B cell (primary cell): ENCODE measurements around the gene EHD2. TPM values are rescaled to one million over a fixed set of nuclear protein-coding genes. Genes with fewer than 3 reads are reported as not detected.

Source experiments
- ATAC-seq: fragments of 200-7000 bp; cut with Tn5 transposase; one replicate; pipeline ENCODE4 v1.10.0; 2021; ENCODE audit warnings: low read depth, mild to moderate bottlenecking, moderate number of reproducible peaks, moderate library complexity
- CTCF ChIA-PET: fragments of 350-600 bp; sonication (Branson Sonifier 250); formaldehyde crosslinking; loops from one replicate; lab custom pipeline; 2021; ENCODE audit warnings: antibody characterized with exemption, inconsistent platforms; lab: Charles Lee
- POLR2A ChIA-PET: fragments of 350-600 bp; sonication (Branson Sonifier 250); formaldehyde crosslinking; loops from one replicate; lab custom pipeline; 2021; ENCODE audit warnings: antibody characterized with exemption; lab: Charles Lee
- DNase-seq: peaks from one replicate; pipeline ENCODE4 v3.0.0; 2013
- H2AFZ ChIP-seq: 2 replicates; pipeline ENCODE4 v1.6.1; 2012; ENCODE audit warnings: mild to moderate bottlenecking, low read depth, low read length; ENCODE audit not compliant: insufficient read depth, poor library complexity, severe bottlenecking
- H3K27ac ChIP-seq, 2 donors: 1 replicate in 1 of 2; 2 replicates in 1 of 2; pipeline ENCODE4 v1.5.1; 2012 to 2013; ENCODE audit warnings: low read length in 2 of 2, mild to moderate bottlenecking in 2 of 2, moderate library complexity in 1 of 2
- H3K27me3 ChIP-seq, 4 experiments: fragments of 200-600 bp in 1 of 4; sonication (generic) in 1 of 4; replicated peaks in 1 of 4; 1 replicate in 2 of 4; 2 replicates in 2 of 4; pipeline versions ENCODE4 v1.6.1 to v1.7.0; 2013 to 2016; ENCODE audit warnings: low read length in 3 of 4, mild to moderate bottlenecking in 2 of 4, mixed read lengths in 1 of 4, moderate library complexity in 1 of 4; ENCODE audit not compliant: insufficient read depth in 4 of 4, control insufficient read depth in 3 of 4; ENCODE audit errors: control extremely low read depth in 1 of 4
- H3K36me3 ChIP-seq, 2 experiments: replicated peaks in 1 of 2; 1 replicate in 1 of 2; 2 replicates in 1 of 2; pipeline versions ENCODE4 v1.6.1 to v1.7.1; 2013; ENCODE audit warnings: low read length in 1 of 2; ENCODE audit not compliant: insufficient read depth in 2 of 2, control insufficient read depth in 1 of 2; ENCODE audit errors: control extremely low read depth in 1 of 2, extremely low read depth in 1 of 2
- H3K4me1 ChIP-seq, 2 donors: fragments of 200-600 bp in 1 of 2; sonication (generic) in 1 of 2; 1 replicate in 1 of 2; 2 replicates in 1 of 2; pipeline versions ENCODE4 v1.5.1 to v1.6.1; 2013 to 2017; ENCODE audit warnings: low read length in 2 of 2; ENCODE audit not compliant: control insufficient read depth in 2 of 2, insufficient read depth in 2 of 2
- H3K4me2 ChIP-seq: replicated peaks from 2 replicates; pipeline ENCODE3; 2012; ENCODE audit warnings: mild to moderate bottlenecking, low read depth, low read length; ENCODE audit not compliant: poor library complexity, severe bottlenecking
- H3K4me3 ChIP-seq, 5 experiments: fragments of 200-600 bp in 1 of 5; sonication (generic) in 1 of 5; 1 replicate in 3 of 5; 2 replicates in 2 of 5; pipeline versions ENCODE4 v1.5.1 to v1.7.0; 2011 to 2016; ENCODE audit warnings: low read length in 4 of 5, mild to moderate bottlenecking in 4 of 5, low read depth in 2 of 5, control low read depth in 1 of 5, moderate library complexity in 1 of 5; ENCODE audit not compliant: insufficient read depth in 1 of 5; ENCODE audit errors: control extremely low read depth in 1 of 5, extremely low read depth in 1 of 5
- H3K79me2 ChIP-seq: fragments of 200-600 bp; sonication (generic); one replicate; pipeline ENCODE4 v1.6.0; 2016; ENCODE audit warnings: low read length; ENCODE audit not compliant: control insufficient read depth, insufficient read depth
- H3K9ac ChIP-seq: fragments of 200-600 bp; sonication (generic); 2 replicates; pipeline ENCODE4 v1.6.1; 2017; ENCODE audit warnings: mild to moderate bottlenecking, low read length, moderate library complexity
- H3K9me3 ChIP-seq, 3 donors: one replicate each; pipeline versions ENCODE4 v1.6.1 to v1.7.1; 2013; ENCODE audit warnings: low read length in 2 of 3; ENCODE audit not compliant: control insufficient read depth in 2 of 3, insufficient read depth in 1 of 3; ENCODE audit errors: control extremely low read depth in 1 of 3
- H4K20me1 ChIP-seq: 2 replicates; pipeline ENCODE4 v1.6.0; 2012; ENCODE audit warnings: mild to moderate bottlenecking, low read length; ENCODE audit not compliant: insufficient read depth, control insufficient read depth, poor library complexity, severe bottlenecking
- H3K27ac Mint-ChIP-seq: one replicate; pipeline ENCODE4 v1.8.0; 2021; ENCODE audit warnings: mixed read lengths
- H3K27me3 Mint-ChIP-seq: one replicate; pipeline ENCODE4 v1.8.0; 2021; ENCODE audit warnings: mixed read lengths
- H3K4me1 Mint-ChIP-seq: one replicate; pipeline ENCODE4 v1.8.0; 2021; ENCODE audit warnings: mixed read lengths
- H3K4me3 Mint-ChIP-seq: one replicate; pipeline ENCODE4 v1.8.0; 2021; ENCODE audit warnings: mixed read lengths
- H3K9me3 Mint-ChIP-seq: one replicate; pipeline ENCODE4 v1.8.0; 2022; ENCODE audit warnings: mixed read lengths; ENCODE audit not compliant: insufficient read depth
- CTCF ChIP-seq: fragments of 200-600 bp; IDR thresholded peaks from one replicate; pipeline ENCODE4 v1.8.0; 2022; ENCODE audit warnings: antibody characterized with exemption, mild to moderate bottlenecking
- EZH2 ChIP-seq: IDR thresholded peaks from 2 replicates; pipeline ENCODE4 v1.6.1; 2012; ENCODE audit warnings: borderline replicate concordance, low read depth, mild to moderate bottlenecking, moderate library complexity, low read length; ENCODE audit not compliant: insufficient read depth, poor library complexity, severe bottlenecking
- WGBS: methylation state at CpG from one replicate; pipeline ENCODE4 v1.1.5; 2013; ENCODE audit warnings: missing lambda C conversion rate; ENCODE audit not compliant: insufficient coverage; 5-methylcytosine and 5-hydroxymethylcytosine counted together
- intact Hi-C: fragments of 100-400 bp; cut with micrococcal nuclease; formaldehyde crosslinking; loops from one replicate; pipeline ENCODE4 v1.10.0; 2022
- polyA plus RNA-seq: library from polyadenylated mRNA; depleted of rRNA; stranded (reverse); fragments of >200 nt; gene quantifications from 2 replicates; pipeline ENCODE4 v1.2.3, GENCODE V29; 2012
- total RNA-seq, 2 donors: library from RNA; stranded (reverse); fragments of 120-200 nt in 1 of 2; gene quantifications; 1 replicate in 1 of 2; 2 replicates in 1 of 2; pipeline versions ENCODE4 v1.2.3 to v1.2.4, GENCODE V29; 2013 to 2022

EHD2 gene
- total and polyA plus RNA-seq, 2 donors (not counting 1 experiment from before 2014, with no cell fraction given), result not detected

DNA sequence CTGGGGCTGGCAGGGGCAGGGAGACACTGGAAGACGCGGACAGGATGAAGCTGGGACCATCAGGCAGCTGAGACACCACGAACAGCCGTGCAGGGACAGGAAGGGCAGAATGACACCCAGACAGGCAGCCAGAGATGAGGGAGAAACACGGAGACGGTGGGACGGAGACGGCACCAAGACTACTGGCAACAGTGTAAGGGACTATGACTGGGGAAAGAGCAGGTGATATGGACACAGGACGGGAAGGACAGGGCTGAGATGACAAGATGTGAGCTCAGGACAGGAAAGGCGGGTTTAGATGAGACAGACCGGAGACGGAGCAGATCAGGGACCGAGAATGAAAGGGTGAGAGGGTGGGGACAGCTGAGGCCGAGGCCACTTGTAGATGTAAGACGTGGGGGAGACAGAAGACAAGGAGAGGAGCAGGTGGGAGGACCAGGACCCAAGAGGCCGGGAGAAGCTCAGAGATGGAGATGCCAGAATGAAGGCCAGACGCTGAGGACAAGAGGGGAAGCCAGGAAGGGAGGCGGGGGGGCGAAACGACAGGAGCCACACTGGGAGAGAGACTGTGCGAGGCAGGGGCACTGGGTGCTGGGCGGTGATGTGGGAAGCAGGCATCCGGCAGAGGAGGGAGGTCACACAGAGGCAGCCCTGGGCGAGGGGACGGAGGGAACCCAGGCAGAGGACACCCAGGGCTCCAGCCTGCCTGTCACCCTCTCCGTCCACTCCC is 17.5 kb upstream of the EHD2 start:
- Histone ChIP-seq H3K27ac (no peak overlapping the region), H3K9me3 (no peaks in the 10 kb centered on the region), H3K27me3 (no peaks in the 10 kb centered on the region), H2AFZ (no peak overlapping the region), H3K9ac (no peak overlapping the region), H3K4me1 (no peaks in the 10 kb centered on the region), H3K79me2 (no peaks in the 10 kb centered on the region), H3K4me3 (no peak overlapping the region), H4K20me1 (peaks cover 36% of the 10 kb centered on the region), H3K4me2 (no peak overlapping the region), H3K36me3 (peaks cover 0 to 35% of the 10 kb centered on the region in 2 experiments)
- H3K9me3 Mint-ChIP-seq, result no peaks in the 10 kb centered on the region
- no peak for DNase-seq
- no peak overlapping the region for H3K27ac Mint-ChIP-seq
- H3K4me1 Mint-ChIP-seq, result no peaks in the 10 kb centered on the region
- 94% methylated on average over 24 of the region's 26 CpGs for WGBS
- intact Hi-C loops, result loop anchor here (5.0 kb wide), 1 partner anchor 178 kb away; the partner anchor contains the start of gene NAPA
- ChIA-PET POLR2A (no interaction called here), CTCF (interaction anchor here (0.6 to 6.2 kb wide), 3 partner anchors 10 to 260 kb away, joined by 3 to 106 read pairs (median 3); no protein-coding TSS in a partner anchor)
- no peak for ATAC-seq
- no peak overlapping the region for H3K4me3 Mint-ChIP-seq
- TF ChIP-seq CTCF, result no peak
- TF ChIP-seq EZH2, result no peak
- no peaks in the 10 kb centered on the region for H3K27me3 Mint-ChIP-seq

- Histone ChIP-seq H3K79me2 (no peaks in the 10 kb centered on the region), H3K9ac (no peak overlapping the region), H3K27me3 (no peaks in the 10 kb centered on the region), H2AFZ (no peak overlapping the region), H3K36me3 (peaks cover 0 to 32% of the 10 kb centered on the region in 2 experiments), H4K20me1 (peaks cover 36% of the 10 kb centered on the region), H3K4me2 (no peak overlapping the region), H3K9me3 (no peaks in the 10 kb centered on the region), H3K4me1 (no peaks in the 10 kb centered on the region), H3K27ac (no peak overlapping the region), H3K4me3 (no peak overlapping the region)
- CTCF ChIA-PET, result interaction anchor here (1.1 to 6.2 kb wide), 2 partner anchors 9 to 261 kb away, joined by 3 to 106 read pairs; no protein-coding TSS in a partner anchor
- WGBS, result 100% methylated on average over 7 of the region's 8 CpGs
- DNase-seq (no peak), ATAC-seq (no peak)
- H3K9me3 Mint-ChIP-seq, result no peaks in the 10 kb centered on the region
- no peak overlapping the region for H3K27ac Mint-ChIP-seq
- no peaks in the 10 kb centered on the region for H3K27me3 Mint-ChIP-seq
- TF ChIP-seq CTCF, result no peak
- TF ChIP-seq EZH2, result no peak
- intact Hi-C loops, result loop anchor here (5.0 kb wide), 1 partner anchor 179 kb away; the partner anchor contains the start of gene NAPA
- H3K4me3 Mint-ChIP-seq, result no peak overlapping the region
- H3K4me1 Mint-ChIP-seq, result no peaks in the 10 kb centered on the region
- POLR2A ChIA-PET, result no interaction called here
Observed at GRCh38 chr19:47696635-47697034, 16.6 kb upstream of the EHD2 start.
